Activated CD8-positive, alpha-beta memory T cell treated with anti-CD3 and anti-CD28 coated beads for 1 hour (primary cell): ENCODE measurements around the gene BUD13.

Source experiments
- DNase-seq, 2 donors: peaks; one replicate each; pipeline ENCODE4 v3.0.0-alpha.2; 2020; ENCODE audit warnings: low read depth in 1 of 2; ENCODE audit errors: extremely low read depth in 1 of 2

BUD13 gene

DNA sequence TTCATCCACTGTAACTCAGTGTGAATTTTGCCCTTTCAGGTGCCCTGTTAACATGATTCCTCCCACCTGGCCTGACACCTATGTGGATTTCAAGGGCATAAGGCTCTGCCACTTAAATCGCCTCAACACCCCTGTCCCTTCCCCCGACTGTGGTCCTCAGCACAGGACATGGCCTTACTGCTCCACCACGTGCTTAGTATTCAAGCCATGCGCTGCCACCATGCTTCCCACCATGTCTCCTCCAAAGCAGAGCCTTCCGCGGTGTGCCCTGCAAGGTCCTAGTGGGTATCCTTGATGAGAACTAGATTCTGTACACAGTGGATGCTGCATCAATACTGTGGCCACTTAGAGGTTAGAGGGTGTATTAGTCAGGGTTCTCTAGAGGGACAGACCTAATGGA lies 51.9 kb downstream of the BUD13 start:
- no peak for DNase-seq

DNA sequence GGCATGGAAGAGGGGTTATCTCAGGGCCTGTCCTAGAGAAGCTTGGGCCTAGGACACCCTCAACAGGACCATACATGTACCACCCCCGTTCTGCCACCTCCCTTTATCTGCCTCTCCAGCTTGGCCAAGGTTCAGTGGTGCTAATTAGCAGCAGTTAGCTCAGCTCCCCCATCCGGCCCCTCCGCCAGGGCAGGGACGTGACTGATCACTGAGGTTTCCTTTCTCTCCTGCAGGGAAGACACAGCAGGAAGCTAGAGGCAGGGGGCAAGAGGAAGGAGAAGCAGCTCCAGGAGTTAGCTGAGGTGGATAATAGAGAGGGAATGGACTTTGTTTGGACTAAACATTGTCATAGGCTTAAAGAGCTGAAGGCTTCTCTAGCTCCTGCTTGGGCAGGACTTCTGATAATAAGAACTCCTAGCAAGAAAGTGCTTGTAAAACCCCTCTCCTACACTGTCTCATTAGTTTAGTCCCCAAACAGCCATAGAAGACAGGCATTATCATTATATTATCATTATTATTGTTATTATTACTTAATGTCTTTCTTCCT lies 53.8 kb downstream of the BUD13 start:
- no peak for DNase-seq

DNA sequence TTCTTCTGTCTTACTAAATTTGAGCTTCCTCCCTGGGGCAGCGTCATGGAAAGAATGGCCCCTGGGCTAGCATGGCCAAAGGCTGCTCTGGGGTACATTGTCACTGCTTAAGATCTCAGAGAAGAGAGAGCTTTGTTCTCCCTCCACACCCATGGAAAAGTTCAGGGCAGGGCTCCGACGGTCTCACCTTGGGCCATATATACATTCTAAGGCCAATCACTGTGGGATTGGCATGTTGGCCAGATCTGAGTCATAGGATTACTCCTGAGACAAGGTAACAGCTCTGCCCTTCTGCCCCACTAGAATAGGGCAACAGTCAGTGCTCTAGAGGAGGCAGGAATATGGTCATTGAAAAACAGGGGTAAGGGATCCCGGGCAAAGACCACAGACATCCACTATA lies 56.2 kb downstream of the BUD13 start:
- no peak for DNase-seq

DNA sequence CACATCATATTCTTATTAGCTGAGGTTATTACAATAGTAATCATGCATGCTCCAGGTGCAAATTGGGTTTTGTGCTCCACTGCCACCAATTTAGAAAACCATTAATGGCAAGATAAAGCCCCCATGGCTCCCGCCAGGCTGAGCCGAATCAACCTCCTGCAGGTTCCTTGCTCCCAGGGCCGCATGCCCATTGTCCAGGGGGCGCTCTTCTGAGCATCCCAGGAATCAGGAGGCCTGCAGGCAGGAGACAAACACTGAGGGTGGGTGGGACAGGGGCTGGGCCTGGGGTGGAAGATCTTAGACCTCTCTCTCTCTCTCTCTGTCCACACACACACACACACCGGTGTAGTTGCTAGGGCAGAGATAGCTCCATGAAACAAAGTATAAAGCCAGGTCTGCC lies 57.4 kb downstream of the BUD13 start:
- no peak for DNase-seq

DNA sequence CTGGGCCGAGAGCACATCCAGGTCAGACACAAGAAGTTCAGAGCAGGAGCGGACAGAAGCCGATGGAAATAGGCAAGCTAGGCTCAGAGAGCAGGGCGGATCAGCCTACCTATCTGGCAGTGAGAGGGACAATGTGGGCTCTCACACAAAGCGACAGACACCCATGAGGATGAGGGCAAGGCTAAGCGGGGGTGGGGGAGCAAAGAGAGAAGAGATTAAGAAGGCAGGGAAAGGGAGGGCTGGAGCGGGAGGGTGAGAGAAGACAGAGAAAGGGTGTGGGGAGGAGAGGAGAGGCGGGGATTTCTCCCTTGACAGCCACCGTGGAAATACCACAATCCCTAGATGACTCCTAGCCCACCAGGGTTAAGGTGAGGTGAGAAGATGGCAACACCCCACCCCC lies 57.9 kb downstream of the BUD13 start:
- DNase-seq: no peak

DNA sequence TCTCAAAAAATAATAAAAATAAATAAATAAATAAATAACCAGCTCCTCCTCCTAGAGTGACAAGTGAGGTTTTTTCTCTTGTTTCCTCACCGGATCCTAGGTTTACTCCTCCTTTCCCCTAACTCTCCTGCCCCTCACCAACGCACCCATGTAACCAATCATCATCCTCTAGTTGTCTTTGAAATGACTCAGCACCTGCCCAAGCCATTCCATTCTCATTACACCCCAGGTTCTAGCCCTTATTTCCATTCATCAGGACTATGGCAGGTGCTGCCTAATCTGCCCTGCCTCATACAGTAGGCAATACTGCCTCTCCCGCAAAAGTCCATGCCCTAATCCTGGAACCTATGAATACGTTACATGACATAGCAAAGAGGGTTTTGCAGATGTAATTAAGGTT lies 60.4 kb downstream of the BUD13 start:
- DNase-seq: no peak

DNA sequence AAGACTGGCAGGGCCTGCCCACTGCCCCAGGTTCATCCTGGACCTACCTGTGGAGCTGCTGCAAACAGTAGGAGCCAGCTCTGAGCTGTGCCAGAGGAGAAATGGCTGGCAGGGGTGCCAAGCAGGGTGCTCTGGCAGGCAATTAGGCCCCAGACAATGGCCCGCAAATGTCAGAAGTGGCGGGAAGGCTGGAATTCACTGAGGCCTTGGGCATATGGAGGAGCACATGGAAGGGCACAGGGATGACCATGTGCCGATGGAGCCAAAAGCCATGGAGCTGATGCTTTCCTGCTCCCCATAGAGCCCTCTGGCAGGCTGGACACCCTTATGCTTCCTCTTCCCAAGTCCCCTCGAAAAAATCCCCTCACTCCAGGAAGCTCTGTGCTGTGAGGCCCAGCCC lies 62.0 kb downstream of the BUD13 start:
- DNase-seq: no peak

DNA sequence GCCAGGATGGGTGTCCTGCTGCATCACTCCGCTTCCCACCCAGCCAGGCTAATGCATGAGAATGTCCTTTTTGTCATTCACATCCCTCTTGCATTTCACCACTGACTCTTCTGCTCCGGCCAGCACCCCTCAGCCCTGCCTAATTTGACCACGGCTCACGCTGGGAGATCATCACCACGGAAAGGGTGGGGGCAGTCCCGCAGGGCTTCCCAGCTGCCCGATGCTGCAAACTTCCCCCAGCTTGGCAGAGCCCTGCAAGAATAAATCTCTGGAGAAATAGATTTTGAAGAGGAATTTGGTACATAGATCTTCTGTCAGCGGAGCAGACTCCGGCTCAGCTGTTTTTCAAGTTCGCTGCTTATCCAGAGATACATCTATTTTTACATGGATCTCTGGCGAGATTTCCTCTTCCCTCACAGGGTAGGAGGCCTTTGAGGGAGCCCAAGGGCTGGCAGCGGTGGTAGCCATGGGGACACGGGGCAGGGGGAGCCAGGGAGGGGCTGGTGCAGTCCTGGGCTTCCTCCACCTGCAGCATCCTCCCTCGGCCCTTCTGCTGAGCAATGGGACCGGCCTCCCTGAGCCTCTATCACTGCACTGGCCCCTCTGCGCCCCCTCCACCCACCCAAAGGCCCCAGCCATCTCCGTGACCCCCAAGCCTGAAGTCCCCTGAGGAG lies 62.6 kb downstream of the BUD13 start:
- no peak for DNase-seq

DNA sequence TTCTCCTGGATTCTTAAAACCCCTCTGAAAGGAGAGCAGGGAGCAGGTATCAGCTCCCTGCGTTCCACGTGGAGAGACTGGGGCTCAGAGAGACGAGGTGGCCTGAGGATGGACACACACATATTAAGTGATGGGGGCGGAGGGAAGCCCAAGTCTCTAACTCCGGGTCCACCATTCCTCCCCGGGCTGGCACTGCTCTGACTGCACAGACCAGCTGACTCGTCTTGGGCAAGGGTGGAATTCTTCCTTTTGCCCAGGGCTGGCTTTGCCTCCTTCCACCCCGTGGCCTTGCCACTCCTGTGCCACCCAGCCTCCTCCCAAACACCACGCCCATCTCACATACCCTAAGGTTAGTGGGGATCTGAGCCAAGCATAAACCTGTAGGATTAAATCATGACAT lies 65.0 kb downstream of the BUD13 start:
- no peak for DNase-seq

DNA sequence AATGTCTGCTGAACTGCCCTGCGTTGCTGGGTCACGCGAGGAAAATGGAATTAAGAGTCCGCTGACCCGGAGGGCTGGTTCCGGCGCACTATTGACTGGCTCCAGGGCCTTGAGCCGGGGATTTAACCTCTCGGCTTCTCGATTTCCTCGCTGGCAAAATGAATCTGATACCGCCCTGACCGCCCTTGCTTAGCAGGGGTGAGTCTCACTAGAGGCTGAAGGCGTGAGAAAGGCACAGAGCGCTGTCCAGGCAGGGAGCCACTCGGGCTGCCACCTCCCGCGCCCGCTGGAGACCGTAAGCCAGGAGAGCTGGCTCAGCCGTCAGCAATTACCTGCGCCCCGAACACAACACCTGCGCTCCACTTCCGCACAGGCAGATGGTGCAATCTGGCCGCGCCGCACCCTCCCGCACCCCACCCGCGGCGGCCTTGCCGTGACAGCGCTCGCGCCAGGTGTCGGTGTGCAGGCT lies 65.6 kb downstream of the BUD13 start:
- DNase-seq: no peak

DNA sequence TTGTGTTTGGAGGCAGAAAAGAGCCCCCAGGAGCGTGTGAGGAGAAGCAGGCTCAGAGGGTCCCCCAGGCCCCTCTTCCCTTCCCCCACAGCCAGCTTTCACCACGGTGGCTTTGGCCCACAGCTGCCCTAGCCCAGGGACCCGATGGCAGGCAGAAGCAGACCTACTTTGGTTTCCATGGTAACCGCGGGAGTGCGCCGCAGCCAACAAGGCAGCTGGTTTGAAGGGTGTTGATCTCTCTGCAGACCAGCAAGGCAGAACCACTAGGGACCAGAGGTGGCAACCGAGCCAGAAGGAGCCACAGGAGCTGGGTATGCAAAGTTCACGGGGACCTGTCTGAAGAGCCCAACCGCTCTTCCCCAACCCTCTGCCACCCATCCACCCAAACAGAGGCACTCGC lies 69.4 kb downstream of the BUD13 start:
- no peak for DNase-seq

DNA sequence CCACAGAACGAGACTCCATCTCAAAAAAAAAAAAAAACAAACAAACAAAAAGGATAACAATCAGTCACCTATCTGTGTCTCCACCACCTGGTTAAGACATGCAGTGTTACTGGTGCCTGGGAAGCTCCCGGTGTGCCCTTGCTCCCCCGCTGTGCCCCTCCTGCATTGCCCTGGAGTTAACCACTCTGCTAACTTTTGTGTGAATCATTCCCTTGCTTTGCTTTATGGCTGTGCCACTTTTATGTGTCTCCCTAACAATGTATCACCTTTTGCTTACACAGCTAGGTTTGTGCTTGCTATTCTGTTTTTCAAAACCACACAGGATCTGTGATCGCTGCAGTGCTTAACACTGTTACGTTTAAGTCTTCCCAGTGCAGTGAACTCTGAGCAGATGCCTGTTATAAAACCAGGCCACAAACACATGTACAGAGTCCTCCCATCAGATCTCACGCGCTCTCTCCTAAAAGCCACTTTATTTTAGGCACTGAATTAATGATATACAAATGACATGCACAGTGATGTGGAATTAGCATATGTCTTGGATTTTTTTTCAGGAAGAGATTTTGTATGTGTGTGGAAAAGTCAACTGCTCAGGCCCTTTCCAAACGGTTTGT lies 69.9 kb downstream of the BUD13 start:
- DNase-seq: no peak

DNA sequence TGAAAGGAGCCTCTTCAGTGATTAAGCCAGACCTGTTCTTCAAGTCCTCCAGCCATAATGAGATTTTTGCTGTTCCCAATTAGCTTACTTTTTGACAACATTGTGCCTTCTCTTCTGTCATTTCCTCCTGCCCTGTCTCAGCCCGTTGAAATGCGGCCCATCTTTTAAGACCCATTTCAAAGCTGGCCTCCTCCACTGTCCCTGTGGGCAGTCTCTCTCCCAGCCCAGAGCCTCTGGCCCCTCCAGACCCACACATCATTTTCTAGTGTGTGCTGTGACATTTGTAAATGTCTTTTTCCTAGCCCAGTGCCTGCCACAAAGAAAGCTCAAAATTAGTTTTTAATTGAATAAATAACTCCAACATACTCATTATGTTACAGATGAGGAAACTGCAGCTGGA lies 70.9 kb downstream of the BUD13 start:
- DNase-seq: no peak

DNA sequence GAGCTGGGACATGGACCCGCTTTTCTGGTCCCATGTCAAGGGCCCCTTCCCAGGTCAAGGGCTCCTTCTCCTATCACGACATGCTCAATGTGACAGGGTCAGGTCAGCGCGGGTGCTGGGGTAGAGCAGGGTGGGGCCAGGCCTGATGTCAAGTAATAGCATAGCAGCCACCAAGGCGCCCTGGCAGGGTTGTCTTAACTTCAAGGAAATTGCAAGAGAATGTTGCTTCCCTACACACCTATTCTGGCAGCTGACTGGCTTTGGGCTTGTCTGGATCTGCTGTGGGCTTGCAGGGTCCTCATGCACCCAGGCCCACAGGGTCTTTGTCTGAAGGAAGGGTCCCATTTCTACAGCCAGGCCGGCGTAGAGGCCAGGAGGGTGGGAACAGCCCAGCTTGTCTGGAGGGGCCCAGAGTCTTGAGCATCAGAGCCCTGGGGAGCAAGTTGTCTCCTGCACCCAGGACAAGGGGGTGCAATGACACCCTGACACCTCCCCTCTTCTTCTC lies 71.4 kb downstream of the BUD13 start:
- DNase-seq: no peak

DNA sequence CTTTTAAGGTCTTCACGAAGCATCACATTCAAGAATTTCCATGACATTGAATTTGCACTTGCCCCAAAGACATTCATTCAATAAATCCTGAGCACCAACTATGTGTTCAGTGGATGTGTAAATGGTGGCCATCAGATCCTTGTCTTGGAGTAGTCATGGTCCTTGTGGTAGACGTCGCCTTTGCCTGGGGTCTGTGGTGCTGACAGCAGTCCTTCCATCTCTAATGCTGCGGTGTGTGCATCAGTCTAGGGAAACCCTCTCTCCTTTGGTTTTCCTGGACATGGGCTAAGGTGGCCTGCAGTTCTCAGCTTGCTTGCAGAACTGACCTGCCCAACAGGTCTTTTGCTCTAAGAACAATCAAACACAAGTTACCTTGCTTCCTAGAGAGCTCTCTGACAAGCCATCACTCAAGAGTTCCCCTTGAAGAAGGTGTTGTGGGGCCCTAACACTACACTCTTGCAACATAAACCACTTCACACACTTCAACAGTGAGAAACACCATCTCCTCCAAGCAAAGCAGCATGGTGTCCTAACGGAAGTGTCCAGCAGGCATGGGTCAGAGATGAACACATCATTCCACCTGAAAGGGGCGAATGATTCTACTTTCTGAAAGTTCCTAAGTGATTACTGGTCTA lies 72.1 kb downstream of the BUD13 start:
- no peak for DNase-seq
